ENCODE data around the gene CSGALNACT2.

The CSGALNACT2 gene

GRCh38 chr10:43124574-43125273 is 13.5 kb upstream of the CSGALNACT2 start:
- DNase-seq (ENCODE audit: low read depth), result no peak
- TF ChIP-seq CTCF (IDR thresholded peaks at IDR 0.05; ENCODE audit: insufficient read depth, low read depth, low read length, missing control alignments), result no peak
- no peak overlapping the region for H3K4me3 ChIP-seq (ENCODE audit: low read depth, low read length)

DNA sequence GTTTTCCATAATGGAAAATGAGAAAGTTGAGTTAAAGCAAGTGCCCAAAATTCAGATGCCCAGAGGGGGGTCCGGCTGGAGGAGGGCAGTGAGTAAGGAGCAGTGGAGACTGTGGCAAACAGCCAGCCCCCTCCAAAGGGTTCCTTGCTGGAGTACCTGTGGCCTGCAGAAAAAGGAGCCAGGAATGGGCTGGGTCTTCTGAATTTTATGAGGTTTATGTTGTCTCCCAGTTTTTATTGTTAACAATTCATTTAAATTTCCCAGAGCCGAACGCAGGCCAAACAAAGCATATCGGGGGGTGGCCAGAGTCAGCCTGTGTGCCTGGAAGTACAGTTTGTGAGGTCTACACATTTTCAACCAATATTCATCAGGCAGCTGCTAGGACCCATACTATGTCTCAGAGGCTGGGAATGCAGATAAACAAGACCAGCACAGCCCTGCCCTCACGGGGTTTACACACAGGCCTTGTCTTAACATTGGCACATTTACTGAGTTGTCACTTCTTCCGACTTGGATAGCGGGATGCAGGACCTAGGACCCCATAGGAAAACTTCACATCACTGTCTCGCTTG is 12.9 kb upstream of the CSGALNACT2 start:
- no peak for TF ChIP-seq CTCF (IDR thresholded peaks at IDR 0.05; ENCODE audit: insufficient read depth, low read depth, low read length, missing control alignments)
- DNase-seq (ENCODE audit: low read depth), result no peak
- H3K4me3 ChIP-seq (ENCODE audit: low read depth, low read length), result no peak overlapping the region

DNA sequence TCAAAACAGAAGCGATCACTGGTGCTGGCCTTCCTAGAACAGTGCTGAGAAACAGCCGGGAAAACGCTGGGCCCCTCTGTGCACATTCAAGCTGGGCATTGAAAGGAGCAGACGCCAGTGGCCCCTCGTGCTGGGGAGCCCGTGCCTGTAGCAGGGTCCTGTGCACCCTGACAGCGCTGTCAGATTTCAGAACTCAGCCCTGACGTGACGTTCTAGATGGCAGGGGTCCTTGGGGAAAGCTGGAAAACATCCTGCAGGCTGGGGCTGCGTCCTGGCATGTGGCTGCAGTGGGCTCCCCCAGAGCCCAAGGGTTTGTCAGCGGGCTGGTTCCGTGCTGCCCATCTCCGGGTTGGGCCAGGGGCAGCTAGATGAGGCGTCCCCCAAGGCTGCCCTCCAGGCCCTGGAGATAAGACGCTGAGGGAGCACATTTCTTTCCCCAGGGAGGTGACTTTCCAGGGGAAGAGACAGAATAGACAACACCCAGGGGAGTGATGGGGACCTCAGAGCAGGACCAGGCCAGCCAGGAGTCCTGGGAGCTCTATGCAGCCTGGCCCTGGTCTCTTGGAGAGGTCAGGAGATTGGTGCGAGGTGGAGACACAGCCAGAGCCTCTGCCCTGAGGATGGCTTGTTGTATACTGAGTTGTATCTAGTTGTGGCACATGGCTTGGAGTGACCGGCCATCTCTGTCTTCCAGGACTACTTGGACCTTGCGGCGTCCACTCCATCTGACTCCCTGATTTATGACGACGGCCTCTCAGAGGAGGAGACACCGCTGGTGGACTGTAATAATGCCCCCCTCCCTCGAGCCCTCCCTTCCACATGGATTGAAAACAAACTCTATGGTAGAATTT is 12.1 kb upstream of the CSGALNACT2 start:
- no peak overlapping the region for H3K4me3 ChIP-seq (ENCODE audit: low read depth, low read length)
- DNase-seq (ENCODE audit: low read depth), result no peak
- no peak for TF ChIP-seq CTCF (IDR thresholded peaks at IDR 0.05; ENCODE audit: insufficient read depth, low read depth, low read length, missing control alignments)

GRCh38 chr10:43126759-43127424 is 11.4 kb upstream of the CSGALNACT2 start:
- peak; percentile 64 for DNase-seq (ENCODE audit: low read depth)
- no peak overlapping the region for H3K4me3 ChIP-seq (ENCODE audit: low read depth, low read length)
- TF ChIP-seq CTCF (IDR thresholded peaks at IDR 0.05; ENCODE audit: insufficient read depth, low read depth, low read length, missing control alignments), result no peak

DNA sequence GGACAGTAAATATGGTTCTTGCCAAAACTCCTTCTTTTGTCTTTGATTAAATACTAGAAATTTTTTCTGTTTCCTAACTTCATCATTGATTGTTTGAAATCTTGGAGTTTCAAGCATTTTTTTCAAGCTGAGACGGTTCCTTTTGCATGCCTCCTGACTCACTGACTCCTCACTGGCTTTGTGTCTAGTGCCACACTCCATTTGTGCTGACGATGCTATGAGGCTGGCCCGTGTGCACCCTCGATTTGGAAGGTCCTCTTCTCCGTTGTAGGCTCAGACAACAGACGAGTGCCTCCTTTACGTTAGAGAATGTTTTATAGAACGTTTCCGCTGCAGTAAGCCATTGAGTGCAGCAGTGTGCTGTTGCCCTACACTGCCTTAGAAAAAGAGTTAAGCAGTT is 10.8 kb upstream of the CSGALNACT2 start:
- no peak overlapping the region for H3K4me3 ChIP-seq (ENCODE audit: low read depth, low read length)
- TF ChIP-seq CTCF (IDR thresholded peaks at IDR 0.05; ENCODE audit: insufficient read depth, low read depth, low read length, missing control alignments), result no peak
- no peak for DNase-seq (ENCODE audit: low read depth)

DNA sequence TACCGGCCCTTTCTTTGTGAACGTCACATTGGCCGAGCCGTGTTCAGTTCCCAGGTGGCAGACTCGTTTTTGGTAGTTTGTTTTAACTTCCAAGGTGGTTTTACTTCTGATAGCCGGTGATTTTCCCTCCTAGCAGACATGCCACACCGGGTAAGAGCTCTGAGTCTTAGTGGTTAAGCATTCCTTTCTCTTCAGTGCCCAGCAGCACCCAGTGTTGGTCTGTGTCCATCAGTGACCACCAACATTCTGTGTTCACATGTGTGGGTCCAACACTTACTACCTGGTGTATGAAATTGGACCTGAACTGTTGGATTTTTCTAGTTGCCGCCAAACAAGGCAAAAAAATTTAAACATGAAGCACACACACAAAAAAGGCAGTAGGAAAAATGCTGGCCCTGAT is 9.9 kb upstream of the CSGALNACT2 start:
- DNase-seq (ENCODE audit: low read depth), result no peak
- TF ChIP-seq CTCF (IDR thresholded peaks at IDR 0.05; ENCODE audit: insufficient read depth, low read depth, low read length, missing control alignments), result no peak
- no peak overlapping the region for H3K4me3 ChIP-seq (ENCODE audit: low read depth, low read length)

Data from GM12865 (cell line).